GM19467 (cell line): Measurements from ENCODE around the gene ATP9B.
"Not testable (repeated sequence)": the region's sequence is repeated elsewhere in the genome, so short reads cannot be mapped to it uniquely, and the experiment has no call there.

Source experiments
- ATAC-seq: cut with Tn5 transposase; IDR thresholded peaks from one replicate; pipeline ENCODE4 v1.9.1; 2021; ENCODE audit warnings: mild to moderate bottlenecking, moderate library complexity; ENCODE audit not compliant: unreplicated experiment

The ATP9B gene

GRCh38 chr18:79135924-79136323 lies 66.7 kb downstream of the ATP9B start:
- no peak for ATAC-seq

GRCh38 chr18:79136742-79137141 lies 67.5 kb downstream of the ATP9B start:
- ATAC-seq, result no peak

GRCh38 chr18:79139206-79139605 lies 70.0 kb downstream of the ATP9B start:
- ATAC-seq, result no peak

- ATAC-seq, result no peak
Measured at GRCh38 chr18:79147014-79147413, 77.8 kb downstream of the ATP9B start.

- no peak for ATAC-seq
Measured at GRCh38 chr18:79151191-79151590, 82.0 kb downstream of the ATP9B start.

GRCh38 chr18:79156327-79156726 lies 87.1 kb downstream of the ATP9B start:
- ATAC-seq, result no peak

GRCh38 chr18:79164706-79165105 lies 95.5 kb downstream of the ATP9B start:
- no peak for ATAC-seq

- ATAC-seq, result no peak
Measured at GRCh38 chr18:79166702-79167101, 97.5 kb downstream of the ATP9B start.

- ATAC-seq, result no peak
Measured at GRCh38 chr18:79167526-79168190, 98.5 kb downstream of the ATP9B start.

- no peak for ATAC-seq
Measured at GRCh38 chr18:79169958-79170555, 100.9 kb downstream of the ATP9B start.

- ATAC-seq, result not testable (repeated sequence)
Measured at GRCh38 chr18:79172331-79172730, 103.1 kb downstream of the ATP9B start.

GRCh38 chr18:79173742-79174141 lies 104.5 kb downstream of the ATP9B start:
- ATAC-seq, result no peak

GRCh38 chr18:79178113-79178531 lies 108.9 kb downstream of the ATP9B start:
- no peak for ATAC-seq

GRCh38 chr18:79182047-79182713 lies 113.0 kb downstream of the ATP9B start:
- no peak for ATAC-seq

GRCh38 chr18:79185648-79186047 lies 116.5 kb downstream of the ATP9B start:
- no peak for ATAC-seq

- peak; percentile 43 for ATAC-seq
Measured at GRCh38 chr18:79186649-79187048, 117.5 kb downstream of the ATP9B start.

- no peak for ATAC-seq
Measured at GRCh38 chr18:79187532-79188277, 118.5 kb downstream of the ATP9B start.

GRCh38 chr18:79191418-79191817 lies 122.2 kb downstream of the ATP9B start:
- no peak for ATAC-seq

GRCh38 chr18:79191956-79192355 lies 122.8 kb downstream of the ATP9B start:
- no peak for ATAC-seq

GRCh38 chr18:79193826-79194225 lies 124.6 kb downstream of the ATP9B start:
- ATAC-seq, result no peak
